ELF-1 (cell line): ENCODE data around the gene FAXDC2.
A peak's percentile ranks its signal among the peaks of the same experiment; 100 is the strongest.
"Not testable (repeated sequence)": the region's sequence is repeated elsewhere in the genome, so short reads cannot be mapped to it uniquely, and the experiment has no call there.

Experiments used
- DNase-seq: peaks from one replicate; pipeline ENCODE4 v3.0.0-alpha.2; 2016; ENCODE audit warnings: low read depth, low spot score

The FAXDC2 gene

GRCh38 chr5:154831451-154831850, 19.0 kb downstream of the FAXDC2 start:
- no peak for DNase-seq

GRCh38 chr5:154830596-154830995, 19.8 kb downstream of the FAXDC2 start:
- no peak for DNase-seq

- DNase-seq: no peak
Observed at GRCh38 chr5:154830219-154830595, 20.2 kb downstream of the FAXDC2 start.

GRCh38 chr5:154829589-154830218, 20.7 kb downstream of the FAXDC2 start:
- DNase-seq: no peak

- peak; percentile 37 for DNase-seq
Observed at GRCh38 chr5:154829181-154829588, 21.2 kb downstream of the FAXDC2 start.

- DNase-seq: no peak
Observed at GRCh38 chr5:154824070-154824469, 26.3 kb downstream of the FAXDC2 start.

- DNase-seq: no peak
Observed at GRCh38 chr5:154823605-154824004, 26.8 kb downstream of the FAXDC2 start.

- DNase-seq: not testable (repeated sequence)
Observed at GRCh38 chr5:154822896-154823295, 27.5 kb downstream of the FAXDC2 start.

- DNase-seq: no peak
Observed at GRCh38 chr5:154820383-154820782, 30.0 kb downstream of the FAXDC2 start.

GRCh38 chr5:154819546-154819945, 30.9 kb downstream of the FAXDC2 start:
- DNase-seq: no peak

- DNase-seq: no peak
Observed at GRCh38 chr5:154818471-154819116, 31.8 kb downstream of the FAXDC2 start.

GRCh38 chr5:154817815-154818214, 32.6 kb downstream of the FAXDC2 start:
- no peak for DNase-seq

- DNase-seq: no peak
Observed at GRCh38 chr5:154816891-154817492, 33.4 kb downstream of the FAXDC2 start.

GRCh38 chr5:154815684-154816247, 34.6 kb downstream of the FAXDC2 start:
- DNase-seq: no peak

GRCh38 chr5:154815025-154815424, 35.4 kb downstream of the FAXDC2 start:
- no peak for DNase-seq

GRCh38 chr5:154813736-154814135, 36.7 kb downstream of the FAXDC2 start:
- no peak for DNase-seq

GRCh38 chr5:154813158-154813557, 37.2 kb downstream of the FAXDC2 start:
- DNase-seq: no peak

GRCh38 chr5:154811653-154812465, 38.5 kb downstream of the FAXDC2 start:
- DNase-seq: peak; percentile 51

- DNase-seq: no peak
Observed at GRCh38 chr5:154811239-154811638, 39.2 kb downstream of the FAXDC2 start.

GRCh38 chr5:154806176-154806575, 44.2 kb downstream of the FAXDC2 start:
- no peak for DNase-seq

- no peak for DNase-seq
Observed at GRCh38 chr5:154802050-154802449, 48.4 kb downstream of the FAXDC2 start.

GRCh38 chr5:154801083-154801482, 49.3 kb downstream of the FAXDC2 start:
- DNase-seq: no peak
